Brain pericyte (primary cell): ENCODE results near the gene ANKRD13B.
"Not testable (repeated sequence)": the region's sequence is repeated elsewhere in the genome, so short reads cannot be mapped to it uniquely, and the experiment has no call there.

Source experiments
- DNase-seq: peaks from one replicate; pipeline ENCODE4 v3.0.0-alpha.2; 2012; ENCODE audit warnings: low read depth, low spot score

ANKRD13B gene

GRCh38 chr17:29592850-29593551, at the start of gene ANKRD13B:
Gene ANKRD13B, plus strand, starts transcription at chr17:29593132. Its CDS starts 490 bp downstream, at chr17:29593622.
- no peak for DNase-seq

DNA sequence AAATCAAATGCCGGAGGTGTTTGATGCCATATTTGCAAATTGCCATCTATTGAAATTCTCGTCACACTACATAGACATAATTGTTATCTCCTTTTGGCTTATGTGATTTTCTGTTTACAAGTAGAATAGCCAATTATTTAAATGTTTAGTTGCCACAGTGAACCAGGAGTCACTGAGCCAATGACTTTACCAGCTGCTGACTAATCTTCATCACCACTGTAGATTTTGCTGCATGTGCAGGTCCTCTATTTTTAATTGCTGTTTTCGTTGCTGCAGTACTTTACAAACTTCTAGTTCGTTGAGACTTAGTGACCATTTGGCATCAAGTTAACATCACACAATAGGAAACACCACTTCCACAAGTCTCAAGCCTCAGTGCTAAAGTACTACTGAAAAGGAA, 48.9 kb upstream of the ANKRD13B start:
- DNase-seq = no peak

GRCh38 chr17:29546085-29546484, 46.8 kb upstream of the ANKRD13B start:
- DNase-seq = no peak

DNA sequence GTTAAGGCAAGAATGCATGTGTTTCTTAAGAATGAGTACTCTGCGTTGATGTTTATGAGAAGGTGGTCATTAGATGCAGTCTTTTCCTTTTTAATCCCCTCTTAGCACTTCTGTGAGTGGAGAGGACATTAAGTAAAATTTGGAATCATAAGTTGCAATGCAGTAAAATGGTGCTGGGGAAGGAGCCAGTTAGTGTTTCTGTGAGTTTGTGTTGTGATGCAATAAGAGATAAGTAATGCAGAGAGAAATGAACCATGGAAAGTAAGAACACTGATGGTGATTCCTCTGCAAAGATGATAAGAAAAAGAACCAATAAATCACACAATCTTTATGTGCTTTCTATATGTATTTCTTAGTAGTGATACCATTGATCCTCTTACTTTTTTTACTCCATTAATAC, 46.1 kb upstream of the ANKRD13B start:
- DNase-seq = no peak

- DNase-seq = no peak
Observed at GRCh38 chr17:29549177-29549923, 43.6 kb upstream of the ANKRD13B start.

GRCh38 chr17:29555840-29556239, 37.1 kb upstream of the ANKRD13B start:
- DNase-seq = no peak

- DNase-seq = no peak
Observed at GRCh38 chr17:29557085-29557738, 35.7 kb upstream of the ANKRD13B start.

- DNase-seq = no peak
Observed at GRCh38 chr17:29557739-29558116, 35.2 kb upstream of the ANKRD13B start.

DNA sequence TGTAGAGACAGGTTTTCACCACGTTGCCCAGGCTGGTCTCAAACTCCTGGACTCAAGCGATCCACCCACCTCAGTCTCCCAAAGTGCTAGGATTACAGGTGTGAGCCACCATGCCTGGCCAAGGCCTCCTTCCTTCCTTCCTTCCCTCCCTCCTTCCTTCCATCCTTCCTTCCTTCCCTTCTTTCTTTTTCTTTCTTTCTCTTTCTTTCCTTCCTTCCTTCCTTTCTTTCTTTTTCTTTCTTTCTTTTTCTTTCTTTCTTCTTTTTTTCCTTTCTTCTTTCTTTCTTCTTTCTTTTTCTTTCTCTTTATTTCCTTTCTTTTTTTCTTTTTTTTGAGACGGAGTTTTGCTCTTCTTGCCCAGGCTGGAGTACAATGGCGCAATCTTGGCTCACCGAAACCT, 34.8 kb upstream of the ANKRD13B start:
- DNase-seq = not testable (repeated sequence)

GRCh38 chr17:29559640-29560039, 33.3 kb upstream of the ANKRD13B start:
- no peak for DNase-seq

GRCh38 chr17:29560316-29560715, 32.6 kb upstream of the ANKRD13B start:
- no peak for DNase-seq

GRCh38 chr17:29561554-29562517, 31.1 kb upstream of the ANKRD13B start:
- no peak for DNase-seq

GRCh38 chr17:29562615-29563014, 30.3 kb upstream of the ANKRD13B start:
- no peak for DNase-seq

DNA sequence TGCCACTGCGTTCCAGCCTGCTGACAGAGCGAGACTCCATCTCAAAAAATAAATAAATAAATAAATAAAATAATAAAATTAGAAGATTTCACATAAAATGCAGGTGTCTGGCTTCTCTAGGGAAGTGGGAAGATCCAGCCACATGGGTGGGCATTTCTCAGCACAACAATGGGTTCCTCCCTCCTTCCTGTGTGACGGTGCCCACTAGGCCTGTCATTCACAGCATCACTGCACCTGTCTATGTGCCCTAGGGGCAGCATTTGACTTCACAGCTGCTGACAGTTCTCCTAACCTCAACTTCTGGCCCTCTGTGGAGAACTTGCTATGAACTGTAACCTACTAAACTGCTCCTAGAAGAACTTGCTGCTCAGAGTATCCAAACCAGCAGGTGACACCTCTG, 29.1 kb upstream of the ANKRD13B start:
- no peak for DNase-seq

DNA sequence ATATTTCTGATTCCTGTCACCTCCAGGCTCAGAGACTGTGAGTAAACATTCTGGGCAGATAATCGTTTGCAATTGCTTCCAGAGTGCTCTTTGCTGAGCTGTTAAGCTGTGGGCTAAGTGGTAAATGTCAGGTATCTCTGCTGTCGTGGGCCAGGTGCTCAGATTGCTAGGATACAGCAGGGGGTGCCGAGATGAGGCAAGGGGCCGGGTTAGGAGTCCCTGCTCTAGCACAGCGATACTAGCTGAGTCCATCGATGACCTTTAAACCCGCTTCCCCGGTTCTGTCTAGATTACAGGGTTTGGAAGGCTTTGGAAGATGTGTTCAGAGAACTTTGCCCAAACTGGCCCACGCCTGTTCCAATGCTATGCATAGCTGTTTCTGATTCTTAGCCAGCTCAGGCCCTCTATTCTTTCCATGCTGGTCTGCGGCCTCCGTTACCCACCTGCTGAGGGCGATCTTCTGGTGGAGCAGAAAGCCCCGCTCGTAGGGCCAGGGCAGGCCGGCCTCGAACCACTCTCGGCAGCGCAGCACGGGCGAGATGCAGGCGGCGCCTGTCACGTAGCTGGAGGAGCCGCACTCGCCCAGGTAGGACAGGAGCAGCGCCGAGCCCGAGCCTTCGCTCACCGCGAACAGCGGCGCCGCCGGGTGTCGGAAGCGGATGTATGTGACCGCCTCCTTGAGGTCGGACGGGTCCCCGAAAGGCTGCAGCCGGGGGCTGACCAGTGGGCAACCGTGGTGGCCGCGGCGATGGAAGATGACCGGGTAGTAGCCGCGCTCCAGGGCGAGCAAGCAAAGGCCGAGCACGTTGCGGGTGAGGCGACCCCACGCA, 27.1 kb upstream of the ANKRD13B start:
- no peak for DNase-seq

GRCh38 chr17:29566473-29567303, 26.2 kb upstream of the ANKRD13B start, which contains the start of gene ABHD15:
Gene ABHD15, minus strand, starts transcription at chr17:29567037. Its CDS starts 71 bp downstream, at chr17:29566966.
- no peak for DNase-seq

DNA sequence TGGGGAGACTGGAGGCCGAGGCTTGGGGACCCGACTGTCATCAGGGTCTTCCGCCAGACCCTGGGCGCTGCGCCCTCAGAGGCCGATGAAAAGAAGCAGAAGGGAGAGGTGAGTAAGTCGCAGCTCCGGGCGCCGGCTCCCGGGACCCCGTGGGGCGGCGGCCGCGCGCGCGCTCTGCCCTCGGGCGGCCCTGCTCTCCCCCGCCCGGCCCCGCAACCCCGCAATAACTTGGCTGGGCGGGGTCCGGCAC, 25.7 kb upstream of the ANKRD13B start:
- DNase-seq = no peak

DNA sequence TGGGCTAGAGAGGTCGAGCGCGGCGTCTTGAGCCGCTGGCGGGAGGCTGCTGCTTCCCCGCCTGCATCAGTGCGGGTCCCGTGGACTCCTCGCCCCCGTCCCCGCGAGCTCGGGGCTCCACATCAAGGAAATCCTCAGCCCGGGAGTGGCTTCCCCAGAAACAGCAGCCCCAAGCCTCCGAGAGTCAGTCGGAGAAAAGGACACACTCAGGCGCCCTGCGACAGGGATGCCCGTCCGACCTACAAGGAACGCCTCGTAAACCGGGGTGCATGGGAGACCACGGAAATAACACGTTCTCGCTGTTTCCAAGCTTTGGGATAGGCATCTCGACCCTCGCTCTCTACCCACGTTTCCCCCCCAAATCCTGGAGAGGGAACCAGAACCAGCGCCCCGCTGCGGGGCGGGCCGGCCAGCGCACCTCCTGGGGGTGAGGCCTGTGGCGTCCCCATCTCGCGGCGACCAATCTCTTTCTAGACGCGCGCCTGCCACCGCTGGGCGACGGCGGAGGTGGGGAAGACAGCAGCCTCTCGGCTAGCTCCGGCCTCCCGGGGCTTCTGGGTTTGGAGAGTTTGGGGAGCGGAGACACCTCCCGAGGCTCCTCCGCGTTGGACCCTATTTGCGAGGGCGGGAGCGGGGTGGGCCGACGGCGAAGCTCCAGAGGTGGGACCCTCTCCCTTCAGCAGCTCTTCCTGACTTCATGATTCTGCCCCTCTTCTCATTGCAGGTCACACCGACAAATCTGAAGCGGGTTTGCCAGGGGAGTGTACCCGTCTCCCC, 25.2 kb upstream of the ANKRD13B start:
- DNase-seq = no peak
